Stimulated activated memory B cell treated with anti-CD40 and anti-IgM and Interleukin-4, amounts not matched to agents 10 μg/mL and 1 μg/mL and 100 μg/mL, for 72 hours (primary cell): ENCODE results near the gene TBCE.

Source experiments
- ATAC-seq: fragments of 150-1000 bp; cut with Tn5 transposase; 2 replicates; pipeline ENCODE4 v1.10.0; 2021
- H3K27ac Mint-ChIP-seq: one replicate; pipeline ENCODE4 v1.8.0; 2022; ENCODE audit warnings: mild to moderate bottlenecking, mixed read lengths
- H3K27me3 Mint-ChIP-seq: one replicate; pipeline ENCODE4 v1.8.0; 2022; ENCODE audit warnings: mixed read lengths
- H3K36me3 Mint-ChIP-seq: one replicate; pipeline ENCODE4 v1.8.0; 2022; ENCODE audit warnings: mixed read lengths
- H3K4me1 Mint-ChIP-seq: one replicate; pipeline ENCODE4 v1.8.0; 2022; ENCODE audit warnings: mixed read lengths
- H3K4me3 Mint-ChIP-seq: one replicate; pipeline ENCODE4 v1.8.0; 2022; ENCODE audit warnings: mild to moderate bottlenecking, moderate library complexity, mixed read lengths
- H3K9me3 Mint-ChIP-seq: one replicate; pipeline ENCODE4 v1.8.0; 2022; ENCODE audit warnings: mixed read lengths

The TBCE gene

GRCh38 chr1:235483090-235483489, 115.9 kb downstream of the TBCE start:
- no peaks in the 10 kb centered on the region for H3K4me1 Mint-ChIP-seq
- no peak for ATAC-seq
- H3K4me3 Mint-ChIP-seq: no peak overlapping the region
- H3K27me3 Mint-ChIP-seq: no peaks in the 10 kb centered on the region
- H3K27ac Mint-ChIP-seq: no peak overlapping the region
- peaks cover 3% of the 10 kb centered on the region for H3K9me3 Mint-ChIP-seq
- H3K36me3 Mint-ChIP-seq: peaks cover 60% of the 10 kb centered on the region

GRCh38 chr1:235485558-235485957, 118.3 kb downstream of the TBCE start:
- Mint-ChIP-seq H3K9me3 (peaks cover 3% of the 10 kb centered on the region), H3K27me3 (no peaks in the 10 kb centered on the region), H3K4me1 (peaks cover 8% of the 10 kb centered on the region), H3K27ac (no peak overlapping the region), H3K4me3 (no peak overlapping the region), H3K36me3 (peaks cover 47% of the 10 kb centered on the region)
- no peak for ATAC-seq

GRCh38 chr1:235486321-235486720, 119.1 kb downstream of the TBCE start:
- peaks cover 40% of the 10 kb centered on the region for H3K36me3 Mint-ChIP-seq
- no peak overlapping the region for H3K4me3 Mint-ChIP-seq
- peaks cover 8% of the 10 kb centered on the region for H3K4me1 Mint-ChIP-seq
- H3K27me3 Mint-ChIP-seq: no peaks in the 10 kb centered on the region
- H3K27ac Mint-ChIP-seq: no peak overlapping the region
- ATAC-seq: no peak
- peaks cover 3% of the 10 kb centered on the region for H3K9me3 Mint-ChIP-seq

- Mint-ChIP-seq H3K4me3 (no peak overlapping the region), H3K9me3 (no peaks in the 10 kb centered on the region), H3K27me3 (no peaks in the 10 kb centered on the region), H3K4me1 (peaks cover 18% of the 10 kb centered on the region), H3K27ac (no peak overlapping the region), H3K36me3 (peaks cover 43% of the 10 kb centered on the region)
- no peak for ATAC-seq
These were observed 124.4 kb downstream of the TBCE start for GRCh38 chr1:235491644-235492043.

- no peak for ATAC-seq
- H3K36me3 Mint-ChIP-seq: peaks cover 40% of the 10 kb centered on the region
- no peaks in the 10 kb centered on the region for H3K27me3 Mint-ChIP-seq
- no peak overlapping the region for H3K4me3 Mint-ChIP-seq
- no peaks in the 10 kb centered on the region for H3K9me3 Mint-ChIP-seq
- peaks cover 17% of the 10 kb centered on the region for H3K4me1 Mint-ChIP-seq
- H3K27ac Mint-ChIP-seq: no peak overlapping the region
These were observed 127.3 kb downstream of the TBCE start for GRCh38 chr1:235494531-235494930.

GRCh38 chr1:235495030-235495429, 127.8 kb downstream of the TBCE start:
- Mint-ChIP-seq H3K4me1 (peaks cover 12% of the 10 kb centered on the region), H3K27me3 (no peaks in the 10 kb centered on the region), H3K27ac (no peak overlapping the region), H3K4me3 (no peak overlapping the region), H3K36me3 (peaks cover 35% of the 10 kb centered on the region), H3K9me3 (no peaks in the 10 kb centered on the region)
- no peak for ATAC-seq

- Mint-ChIP-seq H3K4me1 (peaks cover 10% of the 10 kb centered on the region), H3K27ac (no peak overlapping the region)
These were observed 128.3 kb downstream of the TBCE start for GRCh38 chr1:235495551-235495950.

GRCh38 chr1:235500971-235501540, 133.8 kb downstream of the TBCE start:
- Mint-ChIP-seq H3K27me3 (no peaks in the 10 kb centered on the region), H3K36me3 (no peaks in the 10 kb centered on the region), H3K9me3 (no peaks in the 10 kb centered on the region), H3K4me3 (no peak overlapping the region), H3K4me1 (peaks cover 22% of the 10 kb centered on the region), H3K27ac (no peak overlapping the region)
- ATAC-seq: no peak

More at GRCh38 chr1:235495551-235495950, 128.3 kb downstream of the TBCE start:
- peaks cover 32% of the 10 kb centered on the region for H3K36me3 Mint-ChIP-seq
- H3K27me3 Mint-ChIP-seq: no peaks in the 10 kb centered on the region
- H3K9me3 Mint-ChIP-seq: no peaks in the 10 kb centered on the region
- no peak for ATAC-seq
- H3K4me3 Mint-ChIP-seq: no peak overlapping the region
